Measurements from ENCODE around the gene CIB4. TPM values are rescaled to one million over a fixed set of nuclear protein-coding genes. Genes with fewer than 3 reads are reported as not detected.

Gene CIB4
- total and polyA plus RNA-seq, 2 of the 4 experiments (the other 2 are of a cell fraction) = not detected

DNA sequence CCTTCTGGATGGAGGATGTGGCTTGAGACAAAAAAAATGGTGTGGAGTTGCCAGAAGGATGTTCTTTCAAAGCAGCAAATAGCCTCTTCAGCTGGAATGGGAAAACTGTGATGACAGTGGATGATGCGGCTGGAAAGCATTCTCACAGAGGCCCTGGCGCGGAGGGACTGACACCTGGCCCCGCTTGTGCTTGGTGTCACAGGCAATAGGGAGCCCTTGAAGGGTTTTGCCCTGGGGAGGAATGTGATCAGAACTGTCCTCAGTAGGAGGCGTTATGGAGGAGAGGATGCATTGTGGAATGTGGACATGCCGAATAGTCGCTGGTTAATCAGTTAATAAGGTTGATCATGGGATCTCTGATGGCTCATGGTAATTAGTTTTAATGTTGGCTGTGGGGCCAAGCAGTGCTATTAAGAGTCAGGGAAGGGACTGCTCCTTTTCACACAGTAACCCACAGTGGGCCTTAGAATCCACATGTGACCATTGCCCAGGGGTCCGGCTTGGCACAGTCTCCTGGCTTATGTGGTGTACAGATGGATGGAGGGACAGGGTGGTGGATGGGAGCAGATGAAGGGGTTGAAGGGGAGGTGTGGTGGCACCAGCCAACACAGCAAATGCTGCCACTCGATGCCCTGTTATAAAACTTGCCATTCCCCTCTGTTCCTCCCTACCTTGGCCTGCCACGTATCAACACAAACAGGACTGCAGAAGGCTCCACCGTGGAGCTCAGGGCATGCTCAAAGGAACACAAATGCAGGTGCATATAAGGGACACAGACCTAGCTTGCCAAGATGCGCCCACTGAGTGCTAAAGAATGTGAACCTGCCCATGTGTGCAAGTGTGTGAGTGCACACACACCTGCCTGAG, 71.7 kb downstream of the CIB4 start (continued):
- TF ChIP-seq, protein P1, sequence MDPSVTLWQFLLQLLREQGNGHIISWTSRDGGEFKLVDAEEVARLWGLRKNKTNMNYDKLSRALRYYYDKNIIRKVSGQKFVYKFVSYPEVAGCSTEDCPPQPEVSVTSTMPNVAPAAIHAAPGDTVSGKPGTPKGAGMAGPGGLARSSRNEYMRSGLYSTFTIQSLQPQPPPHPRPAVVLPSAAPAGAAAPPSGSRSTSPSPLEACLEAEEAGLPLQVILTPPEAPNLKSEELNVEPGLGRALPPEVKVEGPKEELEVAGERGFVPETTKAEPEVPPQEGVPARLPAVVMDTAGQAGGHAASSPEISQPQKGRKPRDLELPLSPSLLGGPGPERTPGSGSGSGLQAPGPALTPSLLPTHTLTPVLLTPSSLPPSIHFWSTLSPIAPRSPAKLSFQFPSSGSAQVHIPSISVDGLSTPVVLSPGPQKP (IDR thresholded peaks at IDR 0.05; ENCODE audit: borderline replicate concordance, low read depth, low read length) = no peak

DNA sequence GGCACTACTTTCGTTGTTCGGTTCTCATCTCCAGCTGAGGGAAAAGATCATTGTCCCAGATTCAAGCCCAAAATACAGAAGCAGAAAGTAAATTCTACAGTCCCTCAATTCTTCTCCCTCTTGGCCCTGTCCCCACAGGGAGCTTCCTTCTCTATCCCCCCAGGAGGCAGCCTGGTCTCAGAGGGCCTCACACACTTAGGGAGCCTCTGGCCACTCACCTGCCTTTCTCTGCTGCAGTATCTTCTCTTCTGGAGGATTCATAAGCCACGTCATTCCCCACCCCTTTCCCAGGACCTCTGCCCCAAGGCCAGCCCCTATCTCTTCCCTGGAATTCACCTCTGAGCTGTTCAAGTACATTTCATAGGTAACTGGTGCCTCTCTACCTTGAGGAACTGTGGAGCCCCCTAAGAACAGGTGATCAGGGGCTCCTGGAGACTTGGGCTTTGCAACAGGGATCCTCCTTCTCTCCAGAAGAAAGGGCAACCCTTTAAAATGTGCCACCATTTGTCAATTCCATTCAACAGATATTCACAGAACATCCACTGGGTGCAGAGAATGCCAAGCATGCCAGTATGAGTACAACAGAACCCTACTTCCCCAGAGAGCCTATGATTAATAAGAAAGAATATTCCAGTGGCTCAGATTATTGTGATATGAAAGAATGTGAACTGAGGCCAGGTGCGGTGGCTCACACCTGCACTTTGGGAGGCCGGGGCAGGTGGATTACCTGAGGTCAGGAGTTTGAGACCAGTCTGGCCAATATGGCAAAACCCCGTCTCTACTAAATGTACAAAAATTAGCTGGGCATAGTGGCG, 72.9 kb downstream of the CIB4 start:
- H3K4me3 ChIP-seq (ENCODE audit: insufficient read depth, low read depth, low read length) = no peak overlapping the region
- TF ChIP-seq, protein P1 (IDR thresholded peaks at IDR 0.05; ENCODE audit: borderline replicate concordance, low read depth, low read length) = no peak
- TF ChIP-seq RAD21 (IDR thresholded peaks at IDR 0.05; ENCODE audit: low read length) (no peak), MAZ (IDR thresholded peaks at IDR 0.05; ENCODE audit: borderline replicate concordance, low read depth, low read length) (no peak), NFE2L2 (IDR thresholded peaks at IDR 0.05; ENCODE audit: low read depth, low read length) (no peak), RFX5 (IDR thresholded peaks at IDR 0.05; ENCODE audit: low read depth, low read length) (no peak), CEBPB (IDR thresholded peaks at IDR 0.05; ENCODE audit: low read depth, low read length) (no peak), MXI1 (IDR thresholded peaks at IDR 0.05; ENCODE audit: borderline replicate concordance, low read depth, low read length) (no peak), BHLHE40 (IDR thresholded peaks at IDR 0.05; ENCODE audit: low read depth, low read length) (no peak)
- TF ChIP-seq, protein P2, sequence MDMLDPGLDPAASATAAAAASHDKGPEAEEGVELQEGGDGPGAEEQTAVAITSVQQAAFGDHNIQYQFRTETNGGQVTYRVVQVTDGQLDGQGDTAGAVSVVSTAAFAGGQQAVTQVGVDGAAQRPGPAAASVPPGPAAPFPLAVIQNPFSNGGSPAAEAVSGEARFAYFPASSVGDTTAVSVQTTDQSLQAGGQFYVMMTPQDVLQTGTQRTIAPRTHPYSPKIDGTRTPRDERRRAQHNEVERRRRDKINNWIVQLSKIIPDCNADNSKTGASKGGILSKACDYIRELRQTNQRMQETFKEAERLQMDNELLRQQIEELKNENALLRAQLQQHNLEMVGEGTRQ (IDR thresholded peaks at IDR 0.05; ENCODE audit: low read depth, low read length) = no peak
- H3K36me3 ChIP-seq (ENCODE audit: control insufficient read depth, insufficient read depth, low read length) = no peaks in the 10 kb centered on the region
- H2BK120ac ChIP-seq (ENCODE audit: low read depth, low read length) = no peak overlapping the region
- no peak overlapping the region for H3K56ac ChIP-seq (ENCODE audit: extremely low read depth, insufficient read depth, low read length)
- ATAC-seq (ENCODE audit: low read depth) (no peak), DNase-seq (no peak)
- H2AK9ac ChIP-seq (replicated peaks; ENCODE audit: low read depth, low read length, poor library complexity) = no peak overlapping the region
- no peaks in the 10 kb centered on the region for H3K9me3 ChIP-seq (ENCODE audit: control insufficient read depth, insufficient read depth, low read length)
- no peaks in the 10 kb centered on the region for H3K9me1 ChIP-seq (ENCODE audit: insufficient read depth, low read length)
- H2AK5ac ChIP-seq (ENCODE audit: low read depth, low read length) = no peak overlapping the region
- no peak overlapping the region for H2AFZ ChIP-seq (replicated peaks; ENCODE audit: low read length, poor library complexity)
- H3K9ac ChIP-seq (ENCODE audit: low read depth, low read length) = no peak overlapping the region
- dilution Hi-C loops (cut with HindIII; ENCODE audit: low sequenced_read_pairs, unreplicated experiment) = no loop called here
- H3K4ac ChIP-seq (ENCODE audit: low read depth, low read length) = no peak overlapping the region
- H2BK5ac ChIP-seq (ENCODE audit: low read depth, low read length, poor library complexity, severe bottlenecking) = no peak overlapping the region
- no peak overlapping the region for H4K8ac ChIP-seq (ENCODE audit: low read depth in 2 of 2, low read length in 2 of 2)
- no peak overlapping the region for H4K91ac ChIP-seq (ENCODE audit: insufficient read depth, low read depth, low read length)
- H2BK15ac ChIP-seq (ENCODE audit: low read depth, low read length) = no peak overlapping the region
- no peak overlapping the region for H3K23ac ChIP-seq (ENCODE audit: low read depth, low read length)
- intact Hi-C loops (cut with micrococcal nuclease) = no loop called here
- no peak overlapping the region for H2BK20ac ChIP-seq (ENCODE audit: low read depth, low read length)
- no peak overlapping the region for H3K18ac ChIP-seq (ENCODE audit: low read depth, low read length)
- H4K5ac ChIP-seq (ENCODE audit: low read depth, low read length) = no peak overlapping the region
- BruUV-seq (replicated peaks) = no TSS peak
- no peaks in the 10 kb centered on the region for H3K79me1 ChIP-seq (ENCODE audit: low read depth in 1 of 2, low read length in 2 of 2)
- no peak overlapping the region for H3K27ac ChIP-seq (ENCODE audit: insufficient read depth, low read length)
- H3K4me1 ChIP-seq (ENCODE audit: control insufficient read depth, insufficient read depth, low read length) = no peaks in the 10 kb centered on the region
- WGBS, 2 experiments (ENCODE audit: extremely low coverage in 2 of 2, insufficient read length in 1 of 2) = 80% methylated on average over 3 of the region's 7 CpGs; no CpG with 5 or more reads in 1 of the 2 experiments
- no peak overlapping the region for H3K4me2 ChIP-seq (ENCODE audit: low read depth, low read length)
- no peaks in the 10 kb centered on the region for H4K20me1 ChIP-seq (ENCODE audit: insufficient read depth, low read length)
- peaks cover 72% of the 10 kb centered on the region for H3K27me3 ChIP-seq (ENCODE audit: control insufficient read depth, insufficient read depth, low read length)
- H3K14ac ChIP-seq (replicated peaks; ENCODE audit: low read depth, low read length) = no peak overlapping the region
- CTCF ChIA-PET = no interaction called here
- POLR2A ChIA-PET (ENCODE audit: unreplicated experiment) = no interaction called here
- in situ Hi-C loops (cut with MboI; ENCODE audit: low sequenced_read_pairs) = no loop called here

All from IMR-90 (cell line).